ENCODE results near the gene TFF3.
"Not testable (repeated sequence)": the region's sequence is repeated elsewhere in the genome, so short reads cannot be mapped to it uniquely, and the experiment has no call there.

The TFF3 gene

DNA sequence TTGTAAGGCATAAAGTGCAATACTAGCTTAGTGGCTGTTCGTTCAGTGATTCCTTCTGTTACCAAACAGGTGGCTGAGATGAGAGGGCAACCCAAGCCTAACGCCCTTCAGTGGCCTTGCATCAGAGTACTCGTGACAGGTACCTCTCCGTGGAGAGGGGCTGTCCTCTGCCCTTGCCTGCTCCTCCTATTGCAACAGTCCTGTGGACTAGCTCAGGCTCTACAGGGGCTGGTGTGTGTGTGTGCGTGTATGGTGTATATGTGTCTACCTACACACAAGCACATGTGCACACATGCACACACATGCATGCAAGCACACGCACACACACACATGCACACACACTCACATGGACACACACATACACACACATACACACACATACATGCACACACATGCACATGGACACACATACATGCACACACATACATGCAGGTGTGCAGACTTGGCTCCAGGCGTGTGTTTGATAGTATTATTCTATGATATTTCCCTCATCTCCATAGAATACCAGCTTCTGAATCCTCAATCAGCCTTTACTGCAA, 15.1 kb downstream of the TFF3 start:
- Histone ChIP-seq H3K36me3 (replicated peaks) (no peaks in the 10 kb centered on the region), H3K27me3 (ENCODE audit: low read depth) (no peaks in the 10 kb centered on the region), H3K4me1 (no peaks in the 10 kb centered on the region), H3K4me3 (no peak overlapping the region), H3K9me3 (no peaks in the 10 kb centered on the region)
- no peak for DNase-seq (ENCODE audit: low spot score in 2 of 2)
- in situ Hi-C loops (cut with MboI; ENCODE audit: low sequenced_read_pairs): no loop called here

DNA sequence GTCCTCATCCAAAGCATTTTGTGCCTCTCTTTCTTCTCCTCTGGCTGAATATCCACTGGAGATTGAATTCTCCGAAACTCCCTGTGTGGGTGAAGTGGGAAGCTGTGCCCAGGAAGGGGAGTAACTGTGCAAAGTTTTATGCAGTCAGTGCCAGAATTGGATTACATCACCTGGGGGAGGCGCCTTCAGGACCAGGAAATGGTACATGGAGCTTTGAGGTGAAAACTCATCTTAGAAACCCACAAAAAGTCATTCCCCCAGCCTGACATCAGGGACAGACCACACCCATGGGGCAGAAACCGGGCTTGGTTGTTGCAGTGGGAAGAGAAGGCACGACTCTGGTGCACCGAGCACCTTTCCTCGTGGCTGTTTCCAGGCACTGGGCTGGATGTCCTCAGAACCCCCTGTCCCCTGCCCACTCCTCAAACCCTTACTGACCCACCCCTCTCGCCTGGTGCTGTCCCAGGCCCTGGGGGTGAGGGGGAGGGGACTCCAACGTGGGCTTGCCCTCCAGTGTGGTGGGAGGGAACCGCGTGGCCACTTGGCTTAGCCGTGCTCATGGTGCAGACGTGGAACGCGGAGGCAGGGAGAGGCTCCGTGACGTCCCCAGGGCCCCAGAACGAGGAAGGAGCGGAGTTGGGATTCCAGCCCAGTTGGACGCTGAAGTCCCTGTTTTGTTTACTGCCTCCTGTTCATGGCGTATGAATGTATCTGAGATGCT, 15.7 kb downstream of the TFF3 start:
- Histone ChIP-seq H3K27me3 (ENCODE audit: low read depth) (no peaks in the 10 kb centered on the region), H3K9me3 (no peaks in the 10 kb centered on the region), H3K4me1 (no peaks in the 10 kb centered on the region), H3K4me3 (no peak overlapping the region), H3K36me3 (replicated peaks) (no peaks in the 10 kb centered on the region)
- in situ Hi-C loops (cut with MboI; ENCODE audit: low sequenced_read_pairs): no loop called here
- DNase-seq (ENCODE audit: low spot score in 2 of 2): no peak

DNA sequence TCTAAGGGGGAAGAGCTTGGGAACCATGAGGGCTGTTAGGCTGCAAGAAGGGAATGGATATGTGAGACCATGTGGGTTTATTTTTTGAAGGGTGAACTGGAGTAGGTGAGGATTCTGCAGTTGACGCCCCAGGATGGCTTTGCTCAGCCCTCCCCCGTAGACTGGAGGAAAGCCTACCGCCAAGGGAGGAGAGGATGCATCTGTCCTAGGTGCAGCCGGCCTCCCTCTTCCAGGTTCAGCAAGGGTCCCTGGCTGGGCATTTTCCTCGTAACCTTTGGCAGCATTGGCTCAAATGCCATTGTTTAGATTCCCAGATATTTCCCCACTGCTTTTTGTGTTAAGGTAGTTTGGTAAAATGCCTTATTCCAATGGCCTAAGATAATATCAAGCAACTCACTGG, 16.6 kb downstream of the TFF3 start:
- in situ Hi-C loops (cut with MboI; ENCODE audit: low sequenced_read_pairs): no loop called here
- H3K4me1 ChIP-seq: no peaks in the 10 kb centered on the region
- no peaks in the 10 kb centered on the region for H3K27me3 ChIP-seq (ENCODE audit: low read depth)
- no peaks in the 10 kb centered on the region for H3K9me3 ChIP-seq
- DNase-seq (ENCODE audit: low spot score in 2 of 2): no peak
- no peak overlapping the region for H3K4me3 ChIP-seq
- no peaks in the 10 kb centered on the region for H3K36me3 ChIP-seq (replicated peaks)

DNA sequence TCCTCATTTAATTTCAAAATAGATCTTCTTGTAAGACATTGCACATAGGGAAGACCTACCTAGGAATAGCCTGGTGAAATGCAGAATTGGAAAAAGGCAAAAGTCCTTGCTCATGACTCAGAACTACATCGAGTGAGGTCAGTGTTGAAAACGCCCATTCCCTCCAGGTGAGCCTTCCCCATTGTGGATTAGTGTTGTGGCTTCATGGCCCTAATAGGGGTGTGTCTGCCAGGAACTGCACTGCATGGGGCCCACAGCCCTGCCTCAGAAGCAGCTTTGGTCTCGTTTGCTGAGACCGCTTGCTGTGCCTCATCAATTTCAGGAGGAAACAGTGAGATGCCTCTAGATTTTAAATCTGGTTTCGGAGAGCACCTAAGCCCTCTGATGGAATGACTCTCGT, 17.0 kb downstream of the TFF3 start:
- no peak for DNase-seq (ENCODE audit: low spot score in 2 of 2)
- in situ Hi-C loops (cut with MboI; ENCODE audit: low sequenced_read_pairs): no loop called here
- H3K9me3 ChIP-seq: no peaks in the 10 kb centered on the region
- H3K36me3 ChIP-seq (replicated peaks): no peaks in the 10 kb centered on the region
- no peaks in the 10 kb centered on the region for H3K4me1 ChIP-seq
- H3K4me3 ChIP-seq: no peak overlapping the region
- H3K27me3 ChIP-seq (ENCODE audit: low read depth): no peaks in the 10 kb centered on the region

DNA sequence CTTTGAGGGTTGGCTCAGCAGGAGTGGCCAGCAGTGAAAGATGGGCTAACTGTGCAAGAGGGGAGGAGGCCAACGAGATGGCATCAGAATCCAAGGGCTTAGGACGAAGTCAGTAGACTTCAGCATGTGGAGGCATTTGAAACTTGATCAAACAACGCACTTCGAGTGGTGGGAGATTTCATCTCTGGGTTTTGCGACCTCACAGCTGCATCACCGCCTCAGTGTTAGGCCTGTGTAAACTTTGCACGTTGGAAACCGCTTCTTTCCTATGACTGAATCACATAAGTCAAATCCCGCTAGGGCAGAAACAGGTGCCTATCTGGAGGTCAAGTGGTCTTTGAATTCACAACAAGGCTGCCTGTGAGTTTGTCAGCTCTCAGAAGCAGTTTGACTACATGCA, 17.8 kb downstream of the TFF3 start:
- no peaks in the 10 kb centered on the region for H3K36me3 ChIP-seq (replicated peaks)
- no peaks in the 10 kb centered on the region for H3K9me3 ChIP-seq
- H3K4me1 ChIP-seq: no peaks in the 10 kb centered on the region
- H3K4me3 ChIP-seq: no peak overlapping the region
- no peak for DNase-seq (ENCODE audit: low spot score in 2 of 2)
- in situ Hi-C loops (cut with MboI; ENCODE audit: low sequenced_read_pairs): no loop called here
- H3K27me3 ChIP-seq (ENCODE audit: low read depth): no peaks in the 10 kb centered on the region

DNA sequence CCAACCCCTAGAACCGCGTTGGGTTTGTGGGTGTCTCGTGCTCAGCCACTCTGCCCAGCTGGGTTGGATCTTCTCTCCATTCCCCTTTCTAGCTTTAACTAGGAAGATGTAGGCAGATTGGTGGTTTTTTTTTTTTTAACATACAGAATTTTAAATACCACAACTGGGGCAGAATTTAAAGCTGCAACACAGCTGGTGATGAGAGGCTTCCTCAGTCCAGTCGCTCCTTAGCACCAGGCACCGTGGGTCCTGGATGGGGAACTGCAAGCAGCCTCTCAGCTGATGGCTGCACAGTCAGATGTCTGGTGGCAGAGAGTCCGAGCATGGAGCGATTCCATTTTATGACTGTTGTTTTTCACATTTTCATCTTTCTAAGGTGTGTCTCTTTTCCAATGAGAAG, 18.7 kb downstream of the TFF3 start:
- Histone ChIP-seq H3K4me1 (no peaks in the 10 kb centered on the region), H3K9me3 (no peaks in the 10 kb centered on the region), H3K27me3 (ENCODE audit: low read depth) (no peaks in the 10 kb centered on the region), H3K36me3 (replicated peaks) (no peaks in the 10 kb centered on the region), H3K4me3 (no peak overlapping the region)
- in situ Hi-C loops (cut with MboI; ENCODE audit: low sequenced_read_pairs): no loop called here
- DNase-seq (ENCODE audit: low spot score in 2 of 2): no peak

DNA sequence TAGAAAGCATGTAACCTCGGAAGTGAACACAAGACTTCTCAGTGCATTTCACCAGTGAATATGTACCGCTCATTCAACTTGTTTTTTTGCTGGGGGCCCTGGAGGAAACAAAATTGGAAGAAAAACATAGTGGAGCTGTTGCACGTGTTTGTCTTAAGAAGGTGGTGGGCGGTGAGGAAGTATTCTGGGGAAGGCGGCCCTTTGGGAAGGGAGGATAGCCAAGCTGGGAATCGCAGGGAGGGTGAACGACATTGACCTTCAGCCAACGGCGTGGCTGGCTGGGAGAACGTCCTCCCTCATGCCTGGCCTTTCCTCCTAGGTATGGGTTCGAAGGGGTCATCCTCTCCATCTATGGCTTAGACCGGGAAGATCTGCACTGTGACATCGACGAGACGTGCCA, 19.4 kb downstream of the TFF3 start:
- Histone ChIP-seq H3K27me3 (ENCODE audit: low read depth) (no peaks in the 10 kb centered on the region), H3K4me3 (no peak overlapping the region), H3K9me3 (no peaks in the 10 kb centered on the region), H3K36me3 (replicated peaks) (no peaks in the 10 kb centered on the region), H3K4me1 (no peaks in the 10 kb centered on the region)
- DNase-seq (ENCODE audit: low spot score in 2 of 2): no peak
- in situ Hi-C loops (cut with MboI; ENCODE audit: low sequenced_read_pairs): no loop called here

DNA sequence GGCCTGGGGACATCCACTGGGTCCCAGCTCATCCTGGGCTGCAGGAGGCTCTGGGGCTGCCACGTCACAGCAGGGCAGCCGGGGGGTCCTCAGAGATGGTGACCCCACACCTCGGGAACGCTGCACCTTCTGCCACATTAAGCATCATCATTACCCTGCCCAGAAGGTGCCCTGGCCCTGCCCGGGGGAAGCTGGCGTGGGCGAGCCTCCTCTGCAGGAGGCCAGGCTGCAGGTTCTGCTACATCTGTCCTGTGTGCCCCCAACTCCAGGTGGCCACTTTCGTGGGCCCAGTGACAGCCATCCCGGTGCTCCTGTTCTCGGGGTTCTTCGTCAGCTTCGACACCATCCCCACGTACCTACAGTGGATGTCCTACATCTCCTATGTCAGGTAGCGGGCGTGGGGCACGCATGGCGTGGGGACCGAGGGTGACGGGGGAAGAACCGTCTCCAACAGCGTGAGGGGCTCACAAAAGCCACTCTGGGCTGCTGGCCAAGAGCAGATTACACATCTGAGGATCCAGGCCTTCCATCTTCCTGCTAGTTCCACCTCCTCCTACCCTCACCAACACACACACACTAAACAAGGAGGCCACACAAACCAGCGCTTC, 20.8 kb downstream of the TFF3 start:
- DNase-seq (ENCODE audit: low spot score in 2 of 2): no peak
- no peaks in the 10 kb centered on the region for H3K9me3 ChIP-seq
- in situ Hi-C loops (cut with MboI; ENCODE audit: low sequenced_read_pairs): no loop called here
- no peaks in the 10 kb centered on the region for H3K4me1 ChIP-seq
- no peaks in the 10 kb centered on the region for H3K36me3 ChIP-seq (replicated peaks)
- H3K4me3 ChIP-seq: no peak overlapping the region
- no peaks in the 10 kb centered on the region for H3K27me3 ChIP-seq (ENCODE audit: low read depth)

DNA sequence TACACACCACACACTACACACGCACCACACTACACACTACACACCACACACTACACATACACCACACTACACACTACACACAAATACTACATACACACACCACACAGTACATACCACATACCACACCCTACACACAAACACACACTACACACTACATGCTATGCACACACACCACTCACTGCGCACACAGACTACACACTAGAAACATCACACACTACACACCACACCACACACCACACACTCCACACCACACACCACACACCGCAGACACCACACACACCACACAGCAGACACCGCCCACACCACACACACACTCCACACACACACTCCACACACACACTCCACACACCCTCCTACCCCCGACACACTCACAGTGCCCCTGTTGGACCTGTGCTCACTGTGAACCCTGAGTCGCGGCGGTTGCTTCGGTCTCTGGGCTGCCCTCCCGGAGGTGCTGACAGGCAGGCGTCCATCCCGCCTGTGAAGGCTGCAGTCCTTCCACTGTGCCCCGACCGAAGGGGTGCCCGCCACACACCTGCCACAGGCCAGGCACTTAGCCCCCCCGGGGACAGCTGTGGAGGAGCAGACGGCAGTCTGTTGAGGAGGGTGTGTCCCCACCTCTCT, 21.4 kb downstream of the TFF3 start:
- in situ Hi-C loops (cut with MboI; ENCODE audit: low sequenced_read_pairs): no loop called here
- H3K4me3 ChIP-seq: no peak overlapping the region
- no peaks in the 10 kb centered on the region for H3K36me3 ChIP-seq (replicated peaks)
- H3K4me1 ChIP-seq: no peaks in the 10 kb centered on the region
- no peaks in the 10 kb centered on the region for H3K27me3 ChIP-seq (ENCODE audit: low read depth)
- H3K9me3 ChIP-seq: no peaks in the 10 kb centered on the region
- no peak for DNase-seq (ENCODE audit: low spot score in 2 of 2)

DNA sequence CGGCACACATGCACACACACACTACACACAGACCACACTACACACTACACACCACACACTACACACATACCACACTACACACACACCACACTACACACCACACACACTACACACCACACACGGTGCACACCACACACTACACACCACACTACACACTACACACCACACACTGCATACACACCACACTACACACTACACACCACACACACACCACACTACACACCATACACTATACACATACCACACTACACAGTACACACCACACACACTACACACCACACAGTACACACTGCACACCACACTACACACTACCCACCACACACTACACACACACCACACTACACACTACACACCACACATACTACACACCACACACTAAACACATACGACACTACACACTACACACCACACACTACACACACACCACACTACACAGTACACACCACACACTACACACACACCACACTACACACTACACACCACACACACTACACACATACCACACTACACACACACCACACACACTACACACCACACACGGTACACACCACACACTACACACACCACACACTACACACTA, 22.6 kb downstream of the TFF3 start:
- DNase-seq (ENCODE audit: low spot score in 2 of 2); H3K4me1 ChIP-seq; H3K4me3 ChIP-seq; H3K36me3 ChIP-seq (replicated peaks); H3K27me3 ChIP-seq (ENCODE audit: low read depth); in situ Hi-C loops (cut with MboI; ENCODE audit: low sequenced_read_pairs); H3K9me3 ChIP-seq: not testable (repeated sequence)

DNA sequence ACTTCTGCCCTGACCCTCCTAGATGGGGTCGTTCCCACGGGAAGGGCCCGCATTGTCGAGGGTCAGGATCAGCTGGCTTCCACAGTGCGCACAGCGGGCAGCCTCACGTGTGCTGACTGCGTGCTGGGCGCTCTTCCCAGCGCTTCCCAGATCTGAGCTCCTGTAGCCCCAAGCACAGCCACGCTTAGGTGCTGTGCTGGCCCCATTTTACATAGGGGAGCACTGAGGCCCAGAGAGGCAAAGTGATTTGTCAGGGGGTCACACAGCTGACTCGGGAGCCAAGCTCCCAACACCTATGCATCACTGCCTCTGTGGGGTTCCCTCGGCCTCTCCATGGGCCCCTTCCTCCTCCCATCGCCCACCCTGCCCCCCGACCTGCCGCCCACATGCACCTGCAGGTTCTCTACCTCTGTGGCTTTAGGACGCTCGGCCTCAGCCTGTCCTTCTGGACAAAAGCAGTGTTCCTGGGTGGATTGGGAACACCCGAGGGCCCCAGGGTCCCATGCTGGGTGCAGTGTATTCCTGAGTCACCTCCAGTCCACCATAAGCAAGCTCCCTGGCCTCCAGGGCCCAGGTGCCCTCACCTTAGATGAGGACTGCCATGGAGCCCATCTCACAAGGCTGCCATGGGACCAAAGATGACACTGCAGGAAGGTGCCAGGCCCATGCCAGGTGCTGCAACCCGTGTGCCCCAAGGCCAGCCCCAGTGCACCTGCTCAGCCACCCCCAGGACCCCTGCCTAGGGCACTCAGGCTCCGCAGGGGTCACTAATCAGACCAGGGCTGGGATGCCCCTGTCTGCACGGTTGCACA, 23.3 kb downstream of the TFF3 start:
- no peaks in the 10 kb centered on the region for H3K27me3 ChIP-seq (ENCODE audit: low read depth)

DNA sequence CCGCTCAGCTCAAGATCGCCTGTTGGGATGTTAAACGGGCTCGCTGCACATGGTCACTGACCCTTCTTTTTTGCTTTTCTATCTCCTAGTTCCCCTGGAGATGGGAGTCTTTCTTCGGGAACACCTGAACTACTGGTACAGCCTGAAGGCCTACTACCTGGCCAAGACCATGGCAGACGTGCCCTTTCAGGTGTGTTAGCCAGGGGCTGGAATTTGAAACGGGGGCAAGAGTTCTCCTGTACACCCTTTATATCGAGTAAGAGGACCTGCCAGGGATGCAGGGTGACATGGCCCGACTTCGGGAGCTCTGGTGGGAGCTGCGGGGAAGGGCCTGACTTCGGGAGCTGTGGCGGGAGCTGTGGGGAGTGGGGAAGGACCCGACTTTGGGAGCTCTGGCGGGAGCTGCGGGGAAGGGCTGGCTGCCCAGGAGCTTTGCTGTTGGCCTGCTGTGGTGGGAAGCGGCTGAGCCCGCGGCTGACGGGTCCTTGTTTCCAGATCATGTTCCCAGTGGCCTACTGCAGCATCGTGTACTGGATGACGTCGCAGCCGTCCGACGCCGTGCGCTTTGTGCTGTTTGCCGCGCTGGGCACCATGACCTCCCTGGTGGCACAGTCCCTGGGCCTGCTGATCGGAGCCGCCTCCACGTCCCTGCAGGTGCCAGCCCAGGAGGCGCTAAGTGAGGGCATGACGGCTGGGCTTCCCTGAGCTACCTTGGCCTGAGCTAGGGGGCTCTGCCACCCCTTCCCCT, 24.0 kb downstream of the TFF3 start:
- no peaks in the 10 kb centered on the region for H3K4me1 ChIP-seq
- no peaks in the 10 kb centered on the region for H3K9me3 ChIP-seq
- no peak for DNase-seq (ENCODE audit: low spot score in 2 of 2)
- in situ Hi-C loops (cut with MboI; ENCODE audit: low sequenced_read_pairs): no loop called here
- H3K4me3 ChIP-seq: no peak overlapping the region
- no peaks in the 10 kb centered on the region for H3K27me3 ChIP-seq (ENCODE audit: low read depth)
- H3K36me3 ChIP-seq (replicated peaks): no peaks in the 10 kb centered on the region

More for the DNA sequence above, 23.3 kb downstream of the TFF3 start:
- H3K36me3 ChIP-seq (replicated peaks): no peaks in the 10 kb centered on the region
- H3K4me1 ChIP-seq: no peaks in the 10 kb centered on the region
- no peak for DNase-seq (ENCODE audit: low spot score in 2 of 2)
- in situ Hi-C loops (cut with MboI; ENCODE audit: low sequenced_read_pairs): no loop called here
- H3K4me3 ChIP-seq: no peak overlapping the region
- no peaks in the 10 kb centered on the region for H3K9me3 ChIP-seq

DNA sequence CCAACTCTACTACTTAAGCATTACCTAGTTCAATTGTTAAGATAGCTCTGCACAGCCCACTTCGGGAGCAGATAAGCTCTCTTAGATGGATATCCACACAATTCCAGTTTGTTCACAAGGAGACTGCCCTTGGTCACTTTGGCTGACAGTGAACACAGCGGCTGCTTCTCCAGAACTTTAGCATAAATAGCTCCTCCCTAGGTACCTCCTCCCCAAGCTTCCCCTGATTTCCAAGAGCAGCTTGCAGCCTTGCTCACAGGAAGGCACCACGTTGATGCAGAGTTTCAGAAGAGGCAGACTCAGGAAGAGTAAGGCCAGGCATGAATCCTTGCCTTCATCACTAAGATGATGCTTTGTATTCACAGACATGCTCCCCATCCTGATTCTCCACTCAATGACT, 24.7 kb downstream of the TFF3 start:
- in situ Hi-C loops (cut with MboI; ENCODE audit: low sequenced_read_pairs): no loop called here
- DNase-seq (ENCODE audit: low spot score in 2 of 2): no peak
- H3K4me3 ChIP-seq: no peak overlapping the region
- no peaks in the 10 kb centered on the region for H3K4me1 ChIP-seq
- no peaks in the 10 kb centered on the region for H3K27me3 ChIP-seq (ENCODE audit: low read depth)
- no peaks in the 10 kb centered on the region for H3K9me3 ChIP-seq
- no peaks in the 10 kb centered on the region for H3K36me3 ChIP-seq (replicated peaks)
